ENCODE data around the gene RMI2. TPM values are rescaled to one million over a fixed set of nuclear protein-coding genes. Genes with fewer than 3 reads are reported as not detected.
"Not testable (repeated sequence)": the region's sequence is repeated elsewhere in the genome, so short reads cannot be mapped to it uniquely, and the experiment has no call there.

Gene RMI2
- total RNA-seq, 1 donor from 2014 or later = 26.2 TPM

- no peak overlapping the region for H3K4me3 ChIP-seq (ENCODE audit: low read depth, low read length)
- DNase-seq (ENCODE audit: low read depth) = no peak
- no peak for TF ChIP-seq CTCF (conservative IDR thresholded peaks at IDR 0.05; ENCODE audit: low read depth, low read length)
Observed at GRCh38 chr16:11367483-11367906, 22.2 kb downstream of the RMI2 start.

- no peak for TF ChIP-seq CTCF (conservative IDR thresholded peaks at IDR 0.05; ENCODE audit: low read depth, low read length)
- DNase-seq (ENCODE audit: low read depth) = peak; percentile 96
Observed at GRCh38 chr16:11370084-11370931, 25.0 kb downstream of the RMI2 start.

GRCh38 chr16:11370932-11371279 is 25.6 kb downstream of the RMI2 start:
- DNase-seq (ENCODE audit: low read depth); H3K4me3 ChIP-seq (ENCODE audit: low read depth, low read length): not testable (repeated sequence)

More at GRCh38 chr16:11370084-11370931, 25.0 kb downstream of the RMI2 start:
- no peak overlapping the region for H3K4me3 ChIP-seq (ENCODE audit: low read depth, low read length)

- H3K4me3 ChIP-seq (ENCODE audit: low read depth, low read length) = no peak overlapping the region
- DNase-seq (ENCODE audit: low read depth) = no peak
- no peak for TF ChIP-seq CTCF (conservative IDR thresholded peaks at IDR 0.05; ENCODE audit: low read depth, low read length)
Observed at GRCh38 chr16:11372073-11372828, 27.0 kb downstream of the RMI2 start.

- no peak overlapping the region for H3K4me3 ChIP-seq (ENCODE audit: low read depth, low read length)
- TF ChIP-seq CTCF (conservative IDR thresholded peaks at IDR 0.05; ENCODE audit: low read depth, low read length) = no peak
- DNase-seq (ENCODE audit: low read depth) = no peak
Observed at GRCh38 chr16:11372829-11373306, 27.6 kb downstream of the RMI2 start.

- no peak for TF ChIP-seq CTCF (conservative IDR thresholded peaks at IDR 0.05; ENCODE audit: low read depth, low read length)
- DNase-seq (ENCODE audit: low read depth) = no peak
- H3K4me3 ChIP-seq (ENCODE audit: low read depth, low read length) = no peak overlapping the region
Observed at GRCh38 chr16:11374255-11374654, 29.0 kb downstream of the RMI2 start.

- H3K4me3 ChIP-seq (ENCODE audit: low read depth, low read length) = no peak overlapping the region
- TF ChIP-seq CTCF (conservative IDR thresholded peaks at IDR 0.05; ENCODE audit: low read depth, low read length) = no peak
- no peak for DNase-seq (ENCODE audit: low read depth)
Observed at GRCh38 chr16:11377154-11377553, 31.9 kb downstream of the RMI2 start.

GRCh38 chr16:11378951-11379350 is 33.7 kb downstream of the RMI2 start:
- not testable (repeated sequence) for DNase-seq (ENCODE audit: low read depth); H3K4me3 ChIP-seq (ENCODE audit: low read depth, low read length)
